Measurements from ENCODE around the gene PRKN.

PRKN gene

GRCh38 chr6:162727322-162728182 is at the start of gene PRKN, which contains the start of gene PACRG:
TSS of gene PRKN (minus strand) at chr6:162727766.
TSS of gene PACRG (plus strand) at chr6:162727974.
- peak within 1 kb of the TSS; percentile 78 for H3K27ac ChIP-seq
- TF ChIP-seq ZFX (IDR thresholded peaks at IDR 0.05) = no peak

GRCh38 chr6:162777091-162777490 is 49.5 kb upstream of the PRKN start:
- no peak for TF ChIP-seq CTCF (conservative IDR thresholded peaks at IDR 0.05)
- TF ChIP-seq ZFX (IDR thresholded peaks at IDR 0.05) = no peak
- no peak overlapping the region for H3K27ac ChIP-seq

- TF ChIP-seq CTCF (conservative IDR thresholded peaks at IDR 0.05) (no peak), ZFX (IDR thresholded peaks at IDR 0.05) (no peak)
These were observed 46.4 kb upstream of the PRKN start for GRCh38 chr6:162773996-162774395.

GRCh38 chr6:162772466-162772865 is 44.9 kb upstream of the PRKN start:
- no peak overlapping the region for H3K27ac ChIP-seq
- no peak for TF ChIP-seq ZFX (IDR thresholded peaks at IDR 0.05)
- no peak for TF ChIP-seq CTCF (conservative IDR thresholded peaks at IDR 0.05)

More at GRCh38 chr6:162773996-162774395, 46.4 kb upstream of the PRKN start:
- H3K27ac ChIP-seq = no peak overlapping the region

GRCh38 chr6:162770955-162771354 is 43.4 kb upstream of the PRKN start:
- no peak overlapping the region for H3K27ac ChIP-seq
- TF ChIP-seq CTCF (conservative IDR thresholded peaks at IDR 0.05) = no peak
- TF ChIP-seq ZFX (IDR thresholded peaks at IDR 0.05) = no peak

GRCh38 chr6:162770136-162770535 is 42.6 kb upstream of the PRKN start:
- no peak overlapping the region for H3K27ac ChIP-seq
- TF ChIP-seq CTCF (conservative IDR thresholded peaks at IDR 0.05) (no peak), ZFX (IDR thresholded peaks at IDR 0.05) (no peak)

GRCh38 chr6:162753775-162754174 is 26.2 kb upstream of the PRKN start:
- H3K27ac ChIP-seq = no peak overlapping the region
- TF ChIP-seq ZFX (IDR thresholded peaks at IDR 0.05) = no peak
- TF ChIP-seq CTCF (conservative IDR thresholded peaks at IDR 0.05) = no peak

Measured in C4-2B (cell line).